Upper lobe of left lung (tissue), 6 donors: ENCODE data around the gene SCN8A. TPM values are rescaled to one million over a fixed set of nuclear protein-coding genes. Genes with fewer than 3 reads are reported as not detected.

ENCODE experiments used
- ATAC-seq, 2 donors: fragments of 200-7000 bp; cut with Tn5 transposase; one replicate each; pipeline ENCODE4 v1.9.1; 2022; ENCODE audit warnings: mild to moderate bottlenecking in 2 of 2, moderate library complexity in 2 of 2; ENCODE audit not compliant: low FRiP score in 2 of 2
- DNase-seq, 2 donors: peaks; one replicate each; pipeline ENCODE4 v3.0.0-alpha.2; 2019 to 2020
- H3K27ac ChIP-seq, 4 donors: fragments of 200-600 bp; sonication (generic); one replicate each; pipeline ENCODE4 v1.5.1; 2016 to 2019
- H3K27me3 ChIP-seq, 4 donors: fragments of 200-600 bp; sonication (generic); one replicate each; pipeline ENCODE4 v1.5.1; 2017 to 2019
- H3K36me3 ChIP-seq, 4 donors: fragments of 200-600 bp; sonication (generic); one replicate each; pipeline ENCODE4 v1.5.1; 2016 to 2019
- H3K4me1 ChIP-seq, 4 donors: fragments of 200-600 bp; sonication (generic); one replicate each; pipeline ENCODE4 v1.5.1; 2018 to 2019
- H3K4me3 ChIP-seq, 4 donors: fragments of 200-600 bp; sonication (generic); one replicate each; pipeline ENCODE4 v1.5.1; 2017 to 2019; ENCODE audit warnings: mild to moderate bottlenecking in 2 of 4, moderate library complexity in 1 of 4
- H3K9me3 ChIP-seq, 4 donors: fragments of 200-600 bp; sonication (generic); one replicate each; pipeline ENCODE4 v1.5.1; 2018 to 2019
- CTCF ChIP-seq, 6 experiments: fragments of 450-650 bp in 4 of 6; fragments of 200-600 bp in 2 of 6; sonication (generic) in 2 of 6; IDR thresholded peaks; one replicate each; pipeline ENCODE4 v1.5.1; 2016 to 2019; ENCODE audit warnings: antibody characterized with exemption in 6 of 6
- EP300 ChIP-seq, 4 donors: sonication (generic); formaldehyde crosslinking; IDR thresholded peaks; one replicate each; pipeline ENCODE4 v1.5.1; 2017; ENCODE audit warnings: antibody characterized with exemption in 4 of 4, control low read depth in 2 of 4
- POLR2A ChIP-seq, 4 donors: fragments of 450-650 bp; IDR thresholded peaks; one replicate each; pipeline ENCODE4 v1.5.1; 2016 to 2017; ENCODE audit warnings: antibody characterized with exemption in 4 of 4, mild to moderate bottlenecking in 2 of 4
- POLR2AphosphoS5 ChIP-seq, 2 donors: sonication (generic); formaldehyde crosslinking; IDR thresholded peaks; one replicate each; pipeline ENCODE4 v1.5.1; 2017; ENCODE audit warnings: antibody characterized with exemption in 2 of 2
- WGBS, 2 donors: methylation state at CpG; one replicate each; pipeline ENCODE4 v1.1.5; 2017 to 2018; 5-methylcytosine and 5-hydroxymethylcytosine counted together
- total RNA-seq, 6 donors: library from RNA; depleted of rRNA in 4 of 6; stranded (reverse); fragments of >200 nt in 4 of 6; gene quantifications; one replicate each; pipeline versions ENCODE4 v1.1.0 to v1.2.1, GENCODE V29; 2016 to 2021
- donor health status: DM: no; HTN: no; CAD: no; lungs with moderate emphysema.
- donor health status: DM: no; HTN: yes; CAD: no; lungs with severe emphysema.

The SCN8A gene
- total RNA-seq, 6 donors from 2014 or later: 0.11 to 1.1 (median 0.37) TPM; not detected in 1

- ATAC-seq: no peak
- 90 to 95% methylated on average over 13 to 16 of the region's 16 CpGs for WGBS, 2 donors
- DNase-seq: no peak
- no peaks in the 10 kb centered on the region for H3K9me3 ChIP-seq
- no peaks in the 10 kb centered on the region for H3K27me3 ChIP-seq
- no peak for TF ChIP-seq CTCF (IDR thresholded peaks at IDR 0.05)
- no peak for TF ChIP-seq EP300 (IDR thresholded peaks at IDR 0.05)
- TF ChIP-seq POLR2A (IDR thresholded peaks at IDR 0.05): no peak
- H3K36me3 ChIP-seq: no peaks in the 10 kb centered on the region
- H3K27ac ChIP-seq: no peak overlapping the region
- H3K4me3 ChIP-seq: no peak overlapping the region
- H3K4me1 ChIP-seq: peaks cover 0 to 5% (median under 1%) of the 10 kb centered on the region in 4 donors
These were observed 215.9 kb downstream of the SCN8A start for GRCh38 chr12:51806896-51807295.

GRCh38 chr12:51809193-51809592, 218.2 kb downstream of the SCN8A start:
- H3K4me3 ChIP-seq: no peak overlapping the region
- H3K36me3 ChIP-seq: no peaks in the 10 kb centered on the region
- TF ChIP-seq POLR2AphosphoS5 (IDR thresholded peaks at IDR 0.05): no peak
- no peak for TF ChIP-seq POLR2A (IDR thresholded peaks at IDR 0.05)
- TF ChIP-seq CTCF (IDR thresholded peaks at IDR 0.05): no peak
- TF ChIP-seq EP300 (IDR thresholded peaks at IDR 0.05): no peak
- no peaks in the 10 kb centered on the region for H3K27me3 ChIP-seq
- 65 to 80% methylated on average over 3 of the region's 3 CpGs for WGBS, 2 donors
- no peaks in the 10 kb centered on the region for H3K9me3 ChIP-seq
- ATAC-seq (no peak), DNase-seq (no peak)
- H3K4me1 ChIP-seq: peaks cover 0 to 11% (median 6%) of the 10 kb centered on the region in 4 donors
- no peak overlapping the region for H3K27ac ChIP-seq

- ATAC-seq (no peak), DNase-seq (no peak)
- no peak overlapping the region for H3K4me3 ChIP-seq
- TF ChIP-seq CTCF (IDR thresholded peaks at IDR 0.05) (no peak), POLR2AphosphoS5 (IDR thresholded peaks at IDR 0.05) (no peak), POLR2A (IDR thresholded peaks at IDR 0.05) (no peak), EP300 (IDR thresholded peaks at IDR 0.05) (no peak)
- no peaks in the 10 kb centered on the region for H3K27me3 ChIP-seq
- H3K36me3 ChIP-seq: no peaks in the 10 kb centered on the region
- no peaks in the 10 kb centered on the region for H3K9me3 ChIP-seq
- H3K4me1 ChIP-seq: peaks cover 8 to 23% (median 10%) of the 10 kb centered on the region in 4 donors
- 69 to 78% methylated on average over 13 of the region's 13 CpGs for WGBS, 2 donors
- no peak overlapping the region for H3K27ac ChIP-seq
These were observed 220.5 kb downstream of the SCN8A start for GRCh38 chr12:51811203-51812202.

GRCh38 chr12:51812871-51813270, 221.8 kb downstream of the SCN8A start:
- TF ChIP-seq CTCF (IDR thresholded peaks at IDR 0.05) (no peak), EP300 (IDR thresholded peaks at IDR 0.05) (no peak), POLR2AphosphoS5 (IDR thresholded peaks at IDR 0.05) (no peak)
- ATAC-seq (no peak), DNase-seq (peak in 1 of 2 donors; percentile 44)

More at GRCh38 chr12:51812871-51813270, 221.8 kb downstream of the SCN8A start:
- no peak overlapping the region for H3K4me3 ChIP-seq
- no peaks in the 10 kb centered on the region for H3K27me3 ChIP-seq
- no peak overlapping the region for H3K27ac ChIP-seq
- H3K4me1 ChIP-seq: peaks cover 8 to 23% (median 10%) of the 10 kb centered on the region in 4 donors
- H3K9me3 ChIP-seq: no peaks in the 10 kb centered on the region
- H3K36me3 ChIP-seq: no peaks in the 10 kb centered on the region
- 85 to 92% methylated on average over 8 to 13 of the region's 13 CpGs for WGBS, 2 donors
